OCI-LY1 (cell line): ENCODE measurements around the gene CCDC192.

ENCODE experiments used
- CTCF ChIP-seq: fragments of 200-600 bp; sonication (generic), shearing (Covaris generic); IDR thresholded peaks from 2 replicates; pipeline ENCODE4 v1.5.1; 2017; ENCODE audit warnings: mild to moderate bottlenecking, antibody characterized with exemption, low read length, moderate library complexity, mixed read lengths
- EZH2 ChIP-seq: fragments of 200-600 bp; sonication (generic), shearing (Covaris generic); IDR thresholded peaks from 2 replicates; pipeline ENCODE4 v1.8.0; 2017; ENCODE audit warnings: borderline replicate concordance, mixed run types, mild to moderate bottlenecking, antibody characterized with exemption, low read length, moderate library complexity, mixed read lengths

- TF ChIP-seq CTCF = no peak
- TF ChIP-seq EZH2 = no peak
Measured at GRCh38 chr5:127933348-127933747, 230.2 kb downstream of the CCDC192 start.
